CD8-positive, alpha-beta memory T cell (primary cell): ENCODE data around the gene FMO5. TPM values are rescaled to one million over a fixed set of nuclear protein-coding genes. Genes with fewer than 3 reads are reported as not detected.

Experiments
- CTCF ChIA-PET: fragments of 350-600 bp; sonication (Branson Sonifier 250); formaldehyde crosslinking; loops from one replicate; lab custom pipeline; 2021; ENCODE audit warnings: antibody characterized with exemption; lab: Charles Lee
- POLR2A ChIA-PET: fragments of 350-600 bp; sonication (Branson Sonifier 250); formaldehyde crosslinking; loops from one replicate; lab custom pipeline; 2021; ENCODE audit warnings: antibody characterized with exemption; lab: Charles Lee
- DNase-seq, 5 donors: peaks; one replicate each; pipeline versions ENCODE4 v3.0.0 to v3.0.0-alpha.2; 2020 to 2022; ENCODE audit warnings: mixed read lengths in 1 of 5
- H3K27ac ChIP-seq: one replicate; pipeline ENCODE4 v1.7.0; 2013; ENCODE audit warnings: low read depth, mild to moderate bottlenecking, low read length, moderate library complexity
- H3K27me3 ChIP-seq: 2 replicates; pipeline ENCODE4 v1.7.0; 2013; ENCODE audit warnings: low read length, mild to moderate bottlenecking; ENCODE audit not compliant: insufficient read depth, poor library complexity, severe bottlenecking
- H3K36me3 ChIP-seq: 2 replicates; pipeline ENCODE4 v1.7.0; 2013; ENCODE audit warnings: mild to moderate bottlenecking, low read length, moderate library complexity; ENCODE audit not compliant: insufficient read depth
- H3K4me1 ChIP-seq: 2 replicates; pipeline ENCODE4 v1.7.0; 2013; ENCODE audit warnings: mild to moderate bottlenecking, low read length, moderate library complexity; ENCODE audit not compliant: insufficient read depth
- H3K4me3 ChIP-seq: 2 replicates; pipeline ENCODE4 v1.7.0; 2013; ENCODE audit warnings: mild to moderate bottlenecking, low read length
- H3K9me3 ChIP-seq: 2 replicates; pipeline ENCODE4 v1.7.0; 2013; ENCODE audit warnings: mild to moderate bottlenecking, low read length
- H3K27ac Mint-ChIP-seq, 8 donors: one replicate each; pipeline ENCODE4 v1.8.0; 2020 to 2021; ENCODE audit warnings: mixed read lengths in 8 of 8, mild to moderate bottlenecking in 6 of 8, inconsistent platforms in 3 of 8, moderate library complexity in 3 of 8
- H3K27me3 Mint-ChIP-seq, 2 donors: one replicate each; pipeline ENCODE4 v1.8.0; 2020 to 2021; ENCODE audit warnings: mixed read lengths in 2 of 2, mild to moderate bottlenecking in 1 of 2, moderate library complexity in 1 of 2
- H3K36me3 Mint-ChIP-seq, 3 donors: one replicate each; pipeline ENCODE4 v1.8.0; 2020 to 2021; ENCODE audit warnings: mixed read lengths in 3 of 3, inconsistent platforms in 1 of 3, mild to moderate bottlenecking in 1 of 3
- H3K4me1 Mint-ChIP-seq, 3 donors: one replicate each; pipeline ENCODE4 v1.8.0; 2020 to 2021; ENCODE audit warnings: mixed read lengths in 3 of 3, inconsistent platforms in 1 of 3, mild to moderate bottlenecking in 1 of 3
- H3K4me3 Mint-ChIP-seq, 7 donors: one replicate each; pipeline ENCODE4 v1.8.0; 2020 to 2021; ENCODE audit warnings: mixed read lengths in 7 of 7, mild to moderate bottlenecking in 6 of 7, moderate library complexity in 4 of 7, inconsistent platforms in 2 of 7
- H3K9me3 Mint-ChIP-seq, 5 donors: one replicate each; pipeline ENCODE4 v1.8.0; 2020 to 2022; ENCODE audit warnings: mixed read lengths in 5 of 5, mild to moderate bottlenecking in 3 of 5, moderate library complexity in 2 of 5, inconsistent platforms in 1 of 5
- polyA plus RNA-seq: library from polyadenylated mRNA; unstranded; fragments of 300-500 nt; fragmentation: Illumina TruSeq; gene quantifications from one replicate; pipeline ENCODE4 v1.2.3, GENCODE V29; 2021
- total RNA-seq, 2 experiments: library from RNA; stranded (reverse); gene quantifications; one replicate each; pipeline ENCODE4 v1.2.3, GENCODE V29; 2021

FMO5 gene, protein sequence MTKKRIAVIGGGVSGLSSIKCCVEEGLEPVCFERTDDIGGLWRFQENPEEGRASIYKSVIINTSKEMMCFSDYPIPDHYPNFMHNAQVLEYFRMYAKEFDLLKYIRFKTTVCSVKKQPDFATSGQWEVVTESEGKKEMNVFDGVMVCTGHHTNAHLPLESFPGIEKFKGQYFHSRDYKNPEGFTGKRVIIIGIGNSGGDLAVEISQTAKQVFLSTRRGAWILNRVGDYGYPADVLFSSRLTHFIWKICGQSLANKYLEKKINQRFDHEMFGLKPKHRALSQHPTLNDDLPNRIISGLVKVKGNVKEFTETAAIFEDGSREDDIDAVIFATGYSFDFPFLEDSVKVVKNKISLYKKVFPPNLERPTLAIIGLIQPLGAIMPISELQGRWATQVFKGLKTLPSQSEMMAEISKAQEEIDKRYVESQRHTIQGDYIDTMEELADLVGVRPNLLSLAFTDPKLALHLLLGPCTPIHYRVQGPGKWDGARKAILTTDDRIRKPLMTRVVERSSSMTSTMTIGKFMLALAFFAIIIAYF
- total RNA-seq (under 1 TPM; 0.31 to 0.35 TPM), polyA plus RNA-seq (1.2 TPM)

DNA sequence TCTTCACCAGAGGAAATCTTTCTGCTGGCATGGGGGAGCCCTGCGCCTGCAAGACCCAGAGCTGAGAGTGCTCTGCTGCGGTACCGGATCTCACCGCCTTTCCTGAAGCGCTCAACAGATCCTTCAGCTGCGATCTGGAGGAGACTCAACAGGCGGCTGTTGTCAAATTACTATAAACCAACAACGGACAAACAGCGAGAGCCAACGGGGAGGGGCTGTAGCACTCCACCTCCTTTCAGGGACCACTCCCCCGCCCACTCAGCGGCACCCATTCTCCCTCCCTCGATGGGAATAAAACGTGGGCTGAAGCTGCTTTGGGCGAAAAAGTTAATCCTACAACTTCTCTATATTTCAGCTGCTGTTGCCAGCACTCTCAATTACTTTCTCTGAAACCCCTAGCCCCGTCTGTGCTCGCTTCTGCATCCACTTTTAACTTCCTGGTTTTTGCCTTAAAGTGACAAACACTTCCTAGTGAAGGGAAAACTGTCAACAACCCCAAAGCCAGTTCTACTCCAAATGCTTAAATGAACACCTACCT, at the start of gene FMO5:
FMO5 (minus strand) TSS at position 147 of the 538 bp plus-strand sequence. CDS start 310 bp downstream, outside the sequence.
- Histone ChIP-seq H3K9me3 (no peaks in the 10 kb centered on the region), H3K36me3 (no peaks in the 10 kb centered on the region), H3K27ac (peak within 1 kb of the TSS; percentile 28), H3K4me3 (peak within 1 kb of the TSS; percentile 75), H3K27me3 (no peaks in the 10 kb centered on the region), H3K4me1 (peaks cover 5% of the 10 kb centered on the region)
- no peaks in the 10 kb centered on the region for H3K9me3 Mint-ChIP-seq
- peak within 1 kb of the TSS; percentile 93 to 97 (median 95) for H3K4me3 Mint-ChIP-seq
- ChIA-PET CTCF (interaction anchor here (3.1 kb wide), 2 partner anchors 17 to 52 kb away, joined by 8 to 21 read pairs; partner anchors contain the start of gene CHD1L), POLR2A (interaction anchor here (0.9 kb wide), 1 partner anchor 17 kb away, joined by 3 read pairs; the partner anchor contains the start of gene CHD1L)
- H3K27ac Mint-ChIP-seq: peak within 1 kb of the TSS in 7 of 8 donors; percentile 81 to 97 (median 91)
- H3K36me3 Mint-ChIP-seq: peaks cover 0 to 2% (median 0%) of the 10 kb centered on the region in 3 donors
- peak; percentile 36 to 61 (median 44) for DNase-seq
- H3K4me1 Mint-ChIP-seq: peaks cover 18 to 22% (median 21%) of the 10 kb centered on the region in 3 donors
- H3K27me3 Mint-ChIP-seq: no peaks in the 10 kb centered on the region

DNA sequence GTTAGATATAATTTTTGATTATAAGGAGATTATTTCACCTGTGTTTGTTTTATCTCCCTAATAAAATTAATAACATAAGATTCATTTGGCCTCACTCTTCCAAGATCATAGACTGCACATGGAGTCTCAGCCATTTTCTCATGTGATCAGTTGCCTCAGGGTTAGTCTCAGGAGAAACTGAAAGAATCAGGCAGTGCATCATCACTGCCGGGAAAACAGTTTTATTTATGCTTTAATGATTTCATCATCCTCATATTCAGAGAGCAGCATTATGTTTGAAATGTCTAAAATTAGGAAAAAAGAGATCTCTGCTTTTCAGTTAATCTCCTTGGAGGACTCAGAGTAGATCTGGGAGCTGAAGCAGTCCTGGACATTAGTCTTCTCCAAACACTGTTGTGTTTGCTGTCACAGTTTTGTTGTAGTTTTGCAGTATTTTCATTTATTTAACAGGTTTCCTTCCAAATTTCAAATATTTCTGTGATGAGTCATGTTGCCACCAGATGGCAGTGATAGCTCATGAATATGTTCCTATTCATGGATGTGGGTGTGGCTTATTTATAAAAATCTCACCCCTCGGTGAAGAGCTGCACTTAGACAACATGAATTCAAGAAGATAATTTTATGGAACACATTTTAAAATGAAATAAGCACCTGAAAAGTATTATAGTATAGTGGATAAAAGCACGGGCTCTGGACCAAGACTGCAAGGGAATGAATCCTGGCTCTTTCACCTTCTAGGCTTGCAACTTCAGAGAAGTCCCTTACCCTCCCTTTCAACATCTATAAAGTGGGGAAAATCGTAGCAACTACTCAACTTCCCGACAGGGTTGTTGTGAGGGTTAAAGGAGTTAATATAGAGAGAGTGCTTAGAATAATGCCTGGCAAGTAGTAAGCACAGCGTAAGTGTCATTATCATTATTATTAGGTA, 48.5 kb upstream of the FMO5 start:
- Histone ChIP-seq H3K27me3 (no peaks in the 10 kb centered on the region), H3K4me3 (no peak overlapping the region), H3K9me3 (no peaks in the 10 kb centered on the region), H3K4me1 (no peaks in the 10 kb centered on the region), H3K27ac (no peak overlapping the region), H3K36me3 (peaks cover 32% of the 10 kb centered on the region)
- peak in 3 of 5 donors; percentile 1 to 25 (median 8) for DNase-seq
- no peaks in the 10 kb centered on the region for H3K27me3 Mint-ChIP-seq
- peaks cover 10 to 71% (median 26%) of the 10 kb centered on the region in 3 donors for H3K36me3 Mint-ChIP-seq
- peaks cover 0 to 6% (median 0%) of the 10 kb centered on the region in 3 donors for H3K4me1 Mint-ChIP-seq
- H3K4me3 Mint-ChIP-seq: no peak overlapping the region
- no peaks in the 10 kb centered on the region for H3K9me3 Mint-ChIP-seq
- ChIA-PET CTCF (interaction anchor here (0.7 to 1.6 kb wide), 5 partner anchors 8 to 619 kb away, joined by 3 to 8 read pairs (median 5); partner anchors contain the start of gene CHD1L), POLR2A (no interaction called here)
- peak overlapping the region in 2 of 8 donors; percentile 33 to 57 for H3K27ac Mint-ChIP-seq

DNA sequence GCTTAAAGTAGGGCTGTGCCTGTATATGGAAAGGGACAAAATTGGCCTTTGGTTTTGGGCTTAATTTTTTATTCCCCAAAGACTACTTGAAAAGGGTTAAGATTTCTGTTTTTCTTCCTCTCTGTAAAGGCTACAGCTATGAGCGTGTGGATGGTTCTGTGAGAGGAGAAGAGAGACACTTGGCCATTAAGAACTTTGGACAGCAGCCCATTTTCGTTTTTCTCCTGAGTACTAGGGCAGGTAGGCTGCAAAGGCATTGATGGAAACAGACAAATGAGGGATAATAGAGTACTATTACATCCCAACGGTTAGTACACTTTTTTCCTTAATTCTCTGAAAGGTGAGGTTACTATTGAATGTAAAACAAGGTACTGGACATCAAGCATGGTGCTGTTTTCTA, 46.9 kb upstream of the FMO5 start:
- peaks cover 13 to 78% (median 22%) of the 10 kb centered on the region in 3 donors for H3K36me3 Mint-ChIP-seq
- no peak overlapping the region for H3K27ac ChIP-seq
- POLR2A ChIA-PET: no interaction called here
- CTCF ChIA-PET: no interaction called here
- H3K4me3 ChIP-seq: no peak overlapping the region
- H3K9me3 Mint-ChIP-seq: no peaks in the 10 kb centered on the region
- no peaks in the 10 kb centered on the region for H3K4me1 ChIP-seq
- H3K4me3 Mint-ChIP-seq: no peak overlapping the region
- no peaks in the 10 kb centered on the region for H3K9me3 ChIP-seq
- no peak for DNase-seq
- H3K27me3 Mint-ChIP-seq: no peaks in the 10 kb centered on the region
- H3K4me1 Mint-ChIP-seq: peaks cover 0 to 6% (median 0%) of the 10 kb centered on the region in 3 donors
- H3K27me3 ChIP-seq: no peaks in the 10 kb centered on the region
- no peak overlapping the region for H3K27ac Mint-ChIP-seq
- peaks cover 23% of the 10 kb centered on the region for H3K36me3 ChIP-seq

- ChIA-PET CTCF (no interaction called here), POLR2A (no interaction called here)
- H3K27me3 Mint-ChIP-seq: no peaks in the 10 kb centered on the region
- no peak overlapping the region for H3K27ac ChIP-seq
- no peaks in the 10 kb centered on the region for H3K4me1 ChIP-seq
- H3K4me3 ChIP-seq: no peak overlapping the region
- H3K36me3 ChIP-seq: peaks cover 12% of the 10 kb centered on the region
- no peaks in the 10 kb centered on the region for H3K27me3 ChIP-seq
- H3K4me1 Mint-ChIP-seq: peaks cover 0 to 6% (median 0%) of the 10 kb centered on the region in 3 donors
- peaks cover 13 to 78% (median 20%) of the 10 kb centered on the region in 3 donors for H3K36me3 Mint-ChIP-seq
- no peak for DNase-seq
- no peak overlapping the region for H3K4me3 Mint-ChIP-seq
- H3K9me3 Mint-ChIP-seq: no peaks in the 10 kb centered on the region
- peak overlapping the region in 1 of 8 donors; percentile 17 for H3K27ac Mint-ChIP-seq
- no peaks in the 10 kb centered on the region for H3K9me3 ChIP-seq
These were observed 45.6 kb upstream of the FMO5 start for GRCh38 chr1:147270721-147271120.

- H3K4me1 Mint-ChIP-seq: no peaks in the 10 kb centered on the region
- H3K27me3 Mint-ChIP-seq: no peaks in the 10 kb centered on the region
- no peaks in the 10 kb centered on the region for H3K27me3 ChIP-seq
- no peaks in the 10 kb centered on the region for H3K9me3 ChIP-seq
- DNase-seq: no peak
- no peak overlapping the region for H3K4me3 Mint-ChIP-seq
- no peaks in the 10 kb centered on the region for H3K4me1 ChIP-seq
- H3K27ac Mint-ChIP-seq: peak overlapping the region in 1 of 8 donors; percentile 19
- peaks cover 13 to 88% (median 26%) of the 10 kb centered on the region in 3 donors for H3K36me3 Mint-ChIP-seq
- H3K27ac ChIP-seq: no peak overlapping the region
- no peaks in the 10 kb centered on the region for H3K9me3 Mint-ChIP-seq
- ChIA-PET POLR2A (no interaction called here), CTCF (no interaction called here)
- H3K4me3 ChIP-seq: no peak overlapping the region
- peaks cover 10% of the 10 kb centered on the region for H3K36me3 ChIP-seq
These were observed 42.6 kb upstream of the FMO5 start for GRCh38 chr1:147267711-147268110.

DNA sequence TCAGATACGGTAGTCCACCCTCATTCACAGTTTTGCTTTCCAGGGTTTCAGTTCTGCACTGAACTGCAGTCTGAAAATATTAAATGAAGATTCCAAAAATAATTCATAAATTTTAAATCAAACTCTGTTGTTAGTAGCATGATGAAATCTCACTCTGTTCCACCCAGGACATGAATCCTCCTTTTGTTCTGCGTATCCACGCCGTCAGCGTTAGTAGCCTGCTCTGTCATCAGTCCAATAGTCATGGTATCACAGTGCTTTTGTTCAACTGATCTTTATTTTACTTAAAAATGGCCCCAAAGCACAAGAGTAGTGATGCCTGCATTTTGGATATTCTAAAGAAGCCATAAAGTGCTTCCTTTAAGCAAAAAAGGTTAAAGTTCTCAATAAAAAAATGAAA, 41.2 kb upstream of the FMO5 start:
- Mint-ChIP-seq H3K4me1 (no peaks in the 10 kb centered on the region), H3K27me3 (no peaks in the 10 kb centered on the region), H3K36me3 (peaks cover 13 to 83% (median 30%) of the 10 kb centered on the region in 3 donors), H3K4me3 (no peak overlapping the region), H3K27ac (peak overlapping the region in 1 of 8 donors; percentile 61), H3K9me3 (no peaks in the 10 kb centered on the region)
- H3K27ac ChIP-seq: no peak overlapping the region
- H3K27me3 ChIP-seq: no peaks in the 10 kb centered on the region
- H3K4me1 ChIP-seq: no peaks in the 10 kb centered on the region
- ChIA-PET POLR2A (no interaction called here), CTCF (no interaction called here)
- DNase-seq: no peak
- H3K4me3 ChIP-seq: no peak overlapping the region
- no peaks in the 10 kb centered on the region for H3K9me3 ChIP-seq
- peaks cover 4% of the 10 kb centered on the region for H3K36me3 ChIP-seq

GRCh38 chr1:147264158-147264768, 39.1 kb upstream of the FMO5 start:
- H3K4me1 ChIP-seq: no peaks in the 10 kb centered on the region

More at GRCh38 chr1:147264158-147264768, 39.1 kb upstream of the FMO5 start:
- no peak overlapping the region for H3K4me3 ChIP-seq
- no peak overlapping the region for H3K27ac ChIP-seq
- no peaks in the 10 kb centered on the region for H3K9me3 Mint-ChIP-seq
- H3K36me3 ChIP-seq: peaks cover 6% of the 10 kb centered on the region
- peaks cover 0 to under 1% (median 0%) of the 10 kb centered on the region in 3 donors for H3K4me1 Mint-ChIP-seq
- H3K36me3 Mint-ChIP-seq: peaks cover 22 to 86% (median 36%) of the 10 kb centered on the region in 3 donors
- H3K27ac Mint-ChIP-seq: peak overlapping the region in 1 of 8 donors; percentile 4
- H3K27me3 Mint-ChIP-seq: no peaks in the 10 kb centered on the region
- H3K9me3 ChIP-seq: no peaks in the 10 kb centered on the region
- no peak overlapping the region for H3K4me3 Mint-ChIP-seq
- ChIA-PET POLR2A (no interaction called here), CTCF (no interaction called here)
- no peaks in the 10 kb centered on the region for H3K27me3 ChIP-seq
- no peak for DNase-seq
